Natural killer cell (primary cell): ENCODE results near the gene PXDC1. TPM values are rescaled to one million over a fixed set of nuclear protein-coding genes. Genes with fewer than 3 reads are reported as not detected.
"Not testable (repeated sequence)": the region's sequence is repeated elsewhere in the genome, so short reads cannot be mapped to it uniquely, and the experiment has no call there.

ENCODE experiments used
- ATAC-seq, 3 donors: fragments of 150-1000 bp in 2 of 3; fragments of 200-7000 bp in 1 of 3; cut with Tn5 transposase; 1 replicate in 1 of 3; 2 replicates in 2 of 3; pipeline ENCODE4 v1.10.0; 2021; ENCODE audit warnings: mild to moderate bottlenecking in 2 of 3, moderate library complexity in 2 of 3
- DNase-seq, 2 donors: peaks; one replicate each; pipeline versions ENCODE4 v3.0.0 to v3.0.0-alpha.2; 2013 to 2021; ENCODE audit warnings: mixed read lengths in 1 of 2
- H3K27ac ChIP-seq: one replicate; pipeline ENCODE4 v1.5.1; 2013; ENCODE audit warnings: mild to moderate bottlenecking, low read length
- H3K27me3 ChIP-seq: one replicate; pipeline ENCODE4 v1.6.1; 2013; ENCODE audit warnings: low read length; ENCODE audit not compliant: control insufficient read depth, insufficient read depth
- H3K36me3 ChIP-seq: one replicate; pipeline ENCODE4 v1.6.1; 2013; ENCODE audit warnings: low read length; ENCODE audit not compliant: control insufficient read depth, insufficient read depth
- H3K4me1 ChIP-seq: one replicate; pipeline ENCODE4 v1.6.1; 2013; ENCODE audit warnings: low read length; ENCODE audit not compliant: control insufficient read depth, insufficient read depth
- H3K4me3 ChIP-seq: one replicate; pipeline ENCODE4 v1.5.1; 2013; ENCODE audit warnings: low read length
- H3K9me3 ChIP-seq: one replicate; pipeline ENCODE4 v1.6.1; 2013; ENCODE audit warnings: low read length; ENCODE audit not compliant: control insufficient read depth, insufficient read depth
- H3K27ac Mint-ChIP-seq, 2 donors: one replicate each; pipeline ENCODE4 v1.8.0; 2022; ENCODE audit warnings: mild to moderate bottlenecking in 2 of 2, mixed read lengths in 2 of 2, moderate library complexity in 1 of 2
- H3K27me3 Mint-ChIP-seq, 2 donors: one replicate each; pipeline ENCODE4 v1.8.0; 2022; ENCODE audit warnings: low read depth in 2 of 2, mixed read lengths in 2 of 2
- H3K36me3 Mint-ChIP-seq: one replicate; pipeline ENCODE4 v1.8.0; 2022; ENCODE audit warnings: mixed read lengths
- H3K4me1 Mint-ChIP-seq, 2 donors: one replicate each; pipeline ENCODE4 v1.8.0; 2022; ENCODE audit warnings: mixed read lengths in 2 of 2
- H3K4me3 Mint-ChIP-seq: one replicate; pipeline ENCODE4 v1.8.0; 2022; ENCODE audit warnings: mild to moderate bottlenecking, moderate library complexity, mixed read lengths
- H3K9me3 Mint-ChIP-seq, 2 donors: one replicate each; pipeline ENCODE4 v1.8.0; 2022; ENCODE audit warnings: mixed read lengths in 2 of 2
- WGBS: methylation state at CpG from one replicate; pipeline ENCODE4 v1.1.7; 2013; ENCODE audit warnings: missing lambda C conversion rate; ENCODE audit not compliant: insufficient coverage; 5-methylcytosine and 5-hydroxymethylcytosine counted together
- intact Hi-C: fragments of 100-400 bp; cut with micrococcal nuclease; formaldehyde crosslinking; loops from one replicate; pipeline ENCODE4 v1.14.2; 2022
- total RNA-seq, 4 donors: library from RNA; stranded (reverse); fragments of 120-200 nt in 1 of 4; gene quantifications; one replicate each; pipeline versions ENCODE4 v1.2.3 to v1.2.4, GENCODE V29; 2013 to 2022
- TF ChIP-seq, protein P1 (sequence below): fragments of 200-600 bp; IDR thresholded peaks from one replicate; pipeline ENCODE4 v1.8.0; 2022; ENCODE audit warnings: antibody characterized with exemption

The PXDC1 gene
- total RNA-seq, 3 donors from 2014 or later (not counting 1 experiment from before 2014, with no cell fraction given) = 0.28 TPM; not detected in 1

GRCh38 chr6:3770023-3770720 lies 18.7 kb upstream of the PXDC1 start:
- Histone ChIP-seq H3K9me3 (no peaks in the 10 kb centered on the region), H3K4me1 (no peaks in the 10 kb centered on the region), H3K27ac (no peak overlapping the region), H3K27me3 (no peaks in the 10 kb centered on the region), H3K36me3 (no peaks in the 10 kb centered on the region), H3K4me3 (no peak overlapping the region)
- no peaks in the 10 kb centered on the region for H3K36me3 Mint-ChIP-seq
- H3K4me3 Mint-ChIP-seq = no peak overlapping the region
- no peaks in the 10 kb centered on the region for H3K4me1 Mint-ChIP-seq
- TF ChIP-seq, protein P1, sequence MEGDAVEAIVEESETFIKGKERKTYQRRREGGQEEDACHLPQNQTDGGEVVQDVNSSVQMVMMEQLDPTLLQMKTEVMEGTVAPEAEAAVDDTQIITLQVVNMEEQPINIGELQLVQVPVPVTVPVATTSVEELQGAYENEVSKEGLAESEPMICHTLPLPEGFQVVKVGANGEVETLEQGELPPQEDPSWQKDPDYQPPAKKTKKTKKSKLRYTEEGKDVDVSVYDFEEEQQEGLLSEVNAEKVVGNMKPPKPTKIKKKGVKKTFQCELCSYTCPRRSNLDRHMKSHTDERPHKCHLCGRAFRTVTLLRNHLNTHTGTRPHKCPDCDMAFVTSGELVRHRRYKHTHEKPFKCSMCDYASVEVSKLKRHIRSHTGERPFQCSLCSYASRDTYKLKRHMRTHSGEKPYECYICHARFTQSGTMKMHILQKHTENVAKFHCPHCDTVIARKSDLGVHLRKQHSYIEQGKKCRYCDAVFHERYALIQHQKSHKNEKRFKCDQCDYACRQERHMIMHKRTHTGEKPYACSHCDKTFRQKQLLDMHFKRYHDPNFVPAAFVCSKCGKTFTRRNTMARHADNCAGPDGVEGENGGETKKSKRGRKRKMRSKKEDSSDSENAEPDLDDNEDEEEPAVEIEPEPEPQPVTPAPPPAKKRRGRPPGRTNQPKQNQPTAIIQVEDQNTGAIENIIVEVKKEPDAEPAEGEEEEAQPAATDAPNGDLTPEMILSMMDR = no peak
- H3K27me3 Mint-ChIP-seq = peaks cover 13 to 38% of the 10 kb centered on the region in 2 donors
- no peaks in the 10 kb centered on the region for H3K9me3 Mint-ChIP-seq
- ATAC-seq (no peak), DNase-seq (no peak)
- H3K27ac Mint-ChIP-seq = no peak overlapping the region
- WGBS = 75% methylated on average over 10 of the region's 10 CpGs
- intact Hi-C loops = no loop called here

DNA sequence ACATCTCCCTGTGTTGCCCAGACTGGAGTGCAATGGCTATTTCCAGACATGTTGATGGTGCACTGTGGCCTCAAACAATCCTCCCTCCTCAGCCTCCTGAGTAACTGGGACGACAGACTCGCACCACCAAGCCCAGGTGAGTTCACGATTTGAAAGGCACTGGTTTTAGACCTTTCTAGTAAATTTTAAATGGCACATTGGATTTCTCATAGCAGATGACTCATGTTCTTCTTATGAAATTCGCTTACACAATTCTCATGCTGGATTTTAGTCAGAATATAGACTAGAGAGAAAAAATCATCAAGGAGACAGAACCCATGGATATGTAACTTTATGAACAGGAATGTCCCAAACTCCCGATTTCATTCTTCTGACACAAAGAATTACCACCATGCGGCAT lies 18.1 kb upstream of the PXDC1 start:
- Histone ChIP-seq H3K27me3 (no peaks in the 10 kb centered on the region), H3K9me3 (no peaks in the 10 kb centered on the region), H3K4me1 (no peaks in the 10 kb centered on the region), H3K4me3 (no peak overlapping the region), H3K27ac (no peak overlapping the region), H3K36me3 (no peaks in the 10 kb centered on the region)
- ATAC-seq = no peak
- H3K4me1 Mint-ChIP-seq = no peaks in the 10 kb centered on the region
- WGBS = 97% methylated on average over 5 of the region's 6 CpGs
- no peaks in the 10 kb centered on the region for H3K9me3 Mint-ChIP-seq
- TF ChIP-seq, protein P1 = no peak
- H3K27me3 Mint-ChIP-seq = peaks cover 13 to 42% of the 10 kb centered on the region in 2 donors
- DNase-seq = no peak
- no peak overlapping the region for H3K4me3 Mint-ChIP-seq
- H3K36me3 Mint-ChIP-seq = no peaks in the 10 kb centered on the region
- no peak overlapping the region for H3K27ac Mint-ChIP-seq
- intact Hi-C loops = no loop called here

DNA sequence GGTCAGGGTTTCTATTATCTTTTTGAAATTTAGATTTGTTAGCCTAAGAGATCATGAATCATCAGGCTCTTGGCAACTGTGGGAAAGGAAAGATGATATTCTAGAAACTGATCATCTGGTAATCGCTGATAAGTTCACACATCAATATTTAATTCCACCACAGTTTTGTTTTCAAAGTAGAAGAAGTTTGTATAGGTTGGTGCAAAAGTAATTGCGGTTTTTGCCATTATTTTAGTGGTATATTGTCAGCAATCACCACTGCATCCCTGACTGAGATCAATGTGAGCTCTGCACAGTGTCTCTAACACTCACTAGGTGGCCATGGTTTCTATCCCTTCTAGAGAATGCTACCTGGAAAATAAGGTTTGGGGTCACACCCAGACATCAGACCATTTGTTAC lies 17.0 kb upstream of the PXDC1 start:
- Histone ChIP-seq H3K9me3 (no peaks in the 10 kb centered on the region), H3K36me3 (no peaks in the 10 kb centered on the region), H3K27me3 (no peaks in the 10 kb centered on the region), H3K27ac (no peak overlapping the region), H3K4me3 (no peak overlapping the region), H3K4me1 (no peaks in the 10 kb centered on the region)
- no peaks in the 10 kb centered on the region for H3K36me3 Mint-ChIP-seq
- H3K4me1 Mint-ChIP-seq = no peaks in the 10 kb centered on the region
- H3K4me3 Mint-ChIP-seq = no peak overlapping the region
- H3K27me3 Mint-ChIP-seq = peaks cover 13 to 42% of the 10 kb centered on the region in 2 donors
- no peak for DNase-seq
- WGBS = 89% methylated on average over 1 of the region's 2 CpGs
- no peaks in the 10 kb centered on the region for H3K9me3 Mint-ChIP-seq
- intact Hi-C loops = no loop called here
- H3K27ac Mint-ChIP-seq = no peak overlapping the region
- TF ChIP-seq, protein P1 = no peak
- no peak for ATAC-seq

GRCh38 chr6:3767483-3767882 lies 16.0 kb upstream of the PXDC1 start:
- ATAC-seq, H3K9me3 Mint-ChIP-seq, intact Hi-C loops, H3K36me3 ChIP-seq, H3K27ac ChIP-seq, H3K36me3 Mint-ChIP-seq, H3K4me1 Mint-ChIP-seq, DNase-seq, H3K4me3 Mint-ChIP-seq, H3K4me1 ChIP-seq, H3K4me3 ChIP-seq, H3K27me3 ChIP-seq, H3K27ac Mint-ChIP-seq, H3K9me3 ChIP-seq: not testable (repeated sequence)
- peaks cover 13 to 42% of the 10 kb centered on the region in 2 donors for H3K27me3 Mint-ChIP-seq
- 89% methylated on average over 6 of the region's 6 CpGs for WGBS
